ENCODE data around the gene CHRNA4.

CHRNA4 gene

GRCh38 chr20:63369724-63370617 is 8.8 kb upstream of the CHRNA4 start:
- H3K27ac ChIP-seq: no peak overlapping the region
- TF ChIP-seq, protein P1, sequence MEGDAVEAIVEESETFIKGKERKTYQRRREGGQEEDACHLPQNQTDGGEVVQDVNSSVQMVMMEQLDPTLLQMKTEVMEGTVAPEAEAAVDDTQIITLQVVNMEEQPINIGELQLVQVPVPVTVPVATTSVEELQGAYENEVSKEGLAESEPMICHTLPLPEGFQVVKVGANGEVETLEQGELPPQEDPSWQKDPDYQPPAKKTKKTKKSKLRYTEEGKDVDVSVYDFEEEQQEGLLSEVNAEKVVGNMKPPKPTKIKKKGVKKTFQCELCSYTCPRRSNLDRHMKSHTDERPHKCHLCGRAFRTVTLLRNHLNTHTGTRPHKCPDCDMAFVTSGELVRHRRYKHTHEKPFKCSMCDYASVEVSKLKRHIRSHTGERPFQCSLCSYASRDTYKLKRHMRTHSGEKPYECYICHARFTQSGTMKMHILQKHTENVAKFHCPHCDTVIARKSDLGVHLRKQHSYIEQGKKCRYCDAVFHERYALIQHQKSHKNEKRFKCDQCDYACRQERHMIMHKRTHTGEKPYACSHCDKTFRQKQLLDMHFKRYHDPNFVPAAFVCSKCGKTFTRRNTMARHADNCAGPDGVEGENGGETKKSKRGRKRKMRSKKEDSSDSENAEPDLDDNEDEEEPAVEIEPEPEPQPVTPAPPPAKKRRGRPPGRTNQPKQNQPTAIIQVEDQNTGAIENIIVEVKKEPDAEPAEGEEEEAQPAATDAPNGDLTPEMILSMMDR (conservative IDR thresholded peaks at IDR 0.05): no peak
- TF ChIP-seq ZFX (IDR thresholded peaks at IDR 0.05): no peak

DNA sequence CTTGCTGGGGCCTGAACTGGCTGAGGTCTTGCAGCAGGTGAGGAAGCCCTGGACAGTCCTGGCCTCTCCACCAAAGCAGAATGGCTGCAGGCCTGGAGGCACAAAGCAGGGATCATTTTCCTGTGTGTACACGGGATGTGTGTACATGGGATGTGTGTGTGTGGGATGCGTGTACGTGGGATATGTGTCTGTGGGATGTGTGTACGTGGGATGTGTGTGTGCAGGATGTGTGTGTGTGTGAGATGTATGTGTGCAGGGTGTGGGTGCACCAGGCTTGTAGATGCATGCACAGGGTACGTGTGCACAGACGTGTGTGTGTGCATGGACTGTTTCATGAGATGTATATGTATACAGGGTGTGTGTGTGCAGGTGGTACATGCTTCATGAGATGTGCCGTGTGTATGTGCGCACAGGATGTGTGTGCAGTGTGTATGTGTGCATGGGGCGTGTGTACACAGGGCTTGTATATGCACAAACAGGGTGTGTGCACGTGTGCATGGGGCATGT is 7.9 kb upstream of the CHRNA4 start:
- H3K27ac ChIP-seq: no peak overlapping the region
- TF ChIP-seq, protein P1 (conservative IDR thresholded peaks at IDR 0.05): no peak
- TF ChIP-seq ZFX (IDR thresholded peaks at IDR 0.05): no peak

DNA sequence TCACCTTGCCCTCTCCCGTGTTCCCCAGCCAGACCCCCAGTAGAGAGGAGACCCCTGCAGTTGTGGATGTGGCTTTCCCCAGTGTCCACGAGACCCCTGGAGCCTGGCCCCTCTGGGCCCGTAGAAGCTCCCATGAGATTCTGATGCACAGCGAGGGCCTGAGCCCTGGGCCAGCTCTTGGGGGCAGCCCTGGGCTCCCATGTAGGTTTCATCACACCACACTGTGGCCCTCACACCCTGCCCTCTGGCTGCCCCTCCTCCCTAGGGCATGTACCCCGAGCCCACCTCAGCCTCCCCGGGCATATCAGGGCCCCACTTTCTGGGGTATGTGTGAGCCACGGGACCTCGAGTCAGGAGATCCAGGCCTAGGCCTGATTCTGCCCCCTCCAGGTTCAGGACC is 7.0 kb upstream of the CHRNA4 start:
- no peak overlapping the region for H3K27ac ChIP-seq

DNA sequence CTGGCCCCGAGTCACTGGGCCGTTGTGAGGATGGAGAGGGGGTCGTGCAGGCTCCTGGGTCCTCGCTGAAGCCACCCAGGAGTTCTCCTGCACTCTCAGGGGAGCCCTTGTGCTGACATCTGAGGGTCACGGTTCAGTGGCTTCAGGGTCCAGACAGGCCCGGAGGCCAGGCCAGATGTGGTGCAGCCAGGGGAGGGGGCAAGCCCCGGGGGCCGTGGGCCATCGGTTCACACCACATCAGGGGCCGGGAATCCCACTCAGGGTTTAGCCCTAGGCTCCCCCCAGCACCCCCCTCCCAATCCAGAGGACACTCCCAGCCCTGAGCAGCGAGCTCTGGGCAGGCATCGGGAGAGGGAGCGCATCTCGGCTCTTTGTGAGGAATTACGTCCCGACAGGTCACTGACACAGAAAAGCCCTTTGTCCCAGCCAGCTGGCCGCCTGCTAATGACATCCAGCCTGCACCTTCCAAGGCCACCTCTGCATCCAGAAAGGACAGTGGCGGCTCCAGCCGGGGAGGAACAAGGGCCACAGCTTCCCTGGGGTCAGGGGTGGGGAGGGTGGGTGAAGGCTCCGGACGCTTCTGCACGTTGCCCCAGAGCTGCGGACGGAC is 6.4 kb upstream of the CHRNA4 start:
- no peak for TF ChIP-seq ZFX (IDR thresholded peaks at IDR 0.05)
- TF ChIP-seq, protein P1 (conservative IDR thresholded peaks at IDR 0.05): no peak
- no peak overlapping the region for H3K27ac ChIP-seq

More for the DNA sequence above, 7.0 kb upstream of the CHRNA4 start:
- TF ChIP-seq, protein P1 (conservative IDR thresholded peaks at IDR 0.05): no peak
- TF ChIP-seq ZFX (IDR thresholded peaks at IDR 0.05): no peak

DNA sequence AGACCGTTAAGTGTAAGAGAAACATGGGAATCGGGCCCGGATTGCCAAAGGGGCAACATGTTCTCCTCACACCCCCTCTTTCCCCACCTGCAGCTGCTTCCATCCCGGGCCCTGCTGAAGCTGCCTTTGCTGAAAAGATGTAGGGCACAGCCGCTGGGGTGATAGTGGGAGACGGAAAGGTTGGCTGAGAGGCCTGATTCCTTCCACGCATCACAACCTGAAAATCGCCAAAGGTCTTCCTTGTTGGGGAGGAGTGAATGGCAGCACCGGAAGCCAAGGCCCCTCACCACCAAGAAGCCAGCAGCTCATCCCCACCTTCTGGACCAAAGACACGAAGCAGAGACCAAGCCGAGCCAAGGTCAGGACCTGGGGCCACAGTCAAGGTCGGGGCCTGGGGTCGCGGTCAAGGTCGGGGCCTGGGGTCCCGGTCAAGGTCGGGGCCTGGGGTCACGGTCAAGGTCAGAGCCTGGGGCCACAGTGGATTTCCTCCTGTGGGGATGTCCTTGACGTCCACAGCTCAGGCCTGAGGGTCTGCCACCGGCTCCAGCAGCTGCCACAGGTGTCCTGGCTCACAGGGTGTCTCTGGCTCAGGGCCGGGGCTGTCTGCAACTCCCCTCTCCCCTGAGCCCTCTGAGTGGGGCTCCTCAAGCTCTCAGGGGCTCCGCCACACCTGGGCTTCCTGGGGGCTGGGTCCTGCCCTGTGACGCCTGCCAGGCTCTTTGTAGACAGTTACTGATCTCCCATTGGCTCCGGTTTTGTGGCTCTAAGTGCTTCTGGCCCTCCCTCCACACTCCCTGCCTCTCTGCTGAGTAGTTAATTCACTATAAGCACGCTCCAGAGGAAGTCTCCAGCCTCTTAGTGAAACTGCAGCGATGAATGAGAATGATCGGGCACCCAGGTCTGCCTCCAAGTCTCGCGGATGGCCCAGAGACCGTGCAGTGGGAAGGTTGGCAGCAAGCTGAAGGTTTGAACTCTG is 5.5 kb upstream of the CHRNA4 start:
- TF ChIP-seq ZFX (IDR thresholded peaks at IDR 0.05): no peak
- TF ChIP-seq, protein P1 (conservative IDR thresholded peaks at IDR 0.05): no peak

DNA sequence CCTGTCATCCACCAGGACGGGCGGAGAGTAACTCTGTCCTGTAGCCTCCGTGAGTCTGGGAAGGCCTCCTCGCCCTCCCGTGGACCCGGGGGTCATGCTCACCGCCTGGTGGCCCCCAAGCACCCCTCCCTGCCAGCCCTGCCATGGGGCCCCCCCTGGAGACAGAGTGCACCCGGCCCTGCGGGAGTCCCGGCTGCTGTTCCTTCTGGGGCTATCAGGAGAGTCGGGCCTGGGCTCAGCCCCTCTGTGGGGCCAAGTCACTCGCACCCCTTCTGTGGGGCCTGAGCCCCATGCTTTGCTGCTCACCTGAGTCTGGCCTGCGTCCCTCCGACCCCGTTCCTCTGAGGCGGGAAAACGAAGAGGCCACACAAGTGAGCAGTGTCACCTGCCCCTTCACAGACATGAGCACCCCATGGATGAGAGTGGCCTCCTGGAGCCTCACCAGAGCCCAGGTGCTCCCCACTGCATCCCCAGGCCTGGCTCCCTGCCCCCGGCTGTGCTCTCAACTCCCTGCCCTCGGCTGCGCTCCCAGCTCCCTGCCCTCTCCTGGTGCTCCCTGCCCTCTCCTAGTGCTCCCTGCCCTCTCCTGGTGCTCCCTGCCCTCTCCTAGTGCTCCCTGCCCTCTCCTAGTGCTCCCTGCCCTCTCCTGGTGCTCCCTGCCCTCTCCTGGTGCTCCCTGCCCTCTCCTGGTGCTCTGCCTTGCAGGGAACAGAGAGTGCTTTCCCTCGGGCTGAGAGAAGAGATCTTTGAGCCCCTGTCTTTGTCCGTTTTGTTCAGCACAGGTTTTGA is 4.6 kb upstream of the CHRNA4 start:
- TF ChIP-seq ZFX (IDR thresholded peaks at IDR 0.05): no peak
- TF ChIP-seq, protein P1 (conservative IDR thresholded peaks at IDR 0.05): no peak
- no peak overlapping the region for H3K27ac ChIP-seq

More for the DNA sequence above, 5.5 kb upstream of the CHRNA4 start:
- no peak overlapping the region for H3K27ac ChIP-seq

Measured in C4-2B (cell line).